HG03175 (cell line): Measurements from ENCODE around the gene MCM9.

Experiments
- ATAC-seq: cut with Tn5 transposase; IDR thresholded peaks from one replicate; pipeline ENCODE4 v1.9.1; 2021; ENCODE audit warnings: mild to moderate bottlenecking, moderate library complexity; ENCODE audit not compliant: unreplicated experiment

The MCM9 gene

GRCh38 chr6:118894425-118895260 lies 40.3 kb downstream of the MCM9 start:
- ATAC-seq, result peak; percentile 33

GRCh38 chr6:118893807-118894424 lies 41.0 kb downstream of the MCM9 start, which contains the start of gene ASF1A:
Gene ASF1A, plus strand, starts transcription at chr6:118894152. Its CDS starts 262 bp downstream, at chr6:118894414.
- ATAC-seq, result peak; percentile 60

DNA sequence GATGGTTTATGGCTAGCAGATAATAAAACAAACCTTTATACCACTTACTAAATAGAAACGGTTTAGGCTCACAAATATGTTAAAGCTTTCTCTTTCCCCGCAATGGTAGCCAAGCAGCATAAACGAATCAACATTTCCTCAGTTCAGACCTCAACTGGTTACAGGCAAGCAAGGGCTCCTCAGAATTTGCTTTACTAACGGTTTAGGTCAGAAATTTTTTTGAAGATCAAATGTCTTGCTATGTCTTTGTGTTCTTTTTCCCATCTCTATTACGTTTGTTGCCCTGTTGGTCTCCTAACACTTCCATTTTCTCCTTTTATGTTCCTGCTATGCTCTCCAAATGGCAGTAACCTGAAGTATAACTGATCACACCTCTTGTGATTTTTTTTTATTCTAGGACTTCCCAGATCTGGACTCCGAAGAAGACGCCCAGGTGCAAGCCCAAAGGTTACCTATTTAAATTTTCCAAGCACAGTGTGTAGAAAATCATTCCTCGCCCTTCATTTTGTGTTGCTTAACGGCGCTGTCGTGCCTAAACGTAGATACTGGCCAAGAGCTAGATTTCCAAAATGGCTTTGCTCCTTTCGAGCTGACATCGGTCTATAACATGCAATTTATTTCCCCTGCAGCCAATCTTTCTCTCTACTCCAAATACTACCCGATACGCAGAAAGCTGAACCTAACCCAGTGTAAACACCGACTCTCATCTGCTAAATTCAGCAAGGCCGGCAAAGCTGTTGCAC lies 41.7 kb downstream of the MCM9 start:
- ATAC-seq, result peak; percentile 24

- no peak for ATAC-seq
These were observed 42.5 kb downstream of the MCM9 start for GRCh38 chr6:118892355-118892991.

GRCh38 chr6:118890997-118891790 lies 43.8 kb downstream of the MCM9 start:
- peak; percentile 14 for ATAC-seq

GRCh38 chr6:118889163-118889562 lies 45.8 kb downstream of the MCM9 start:
- ATAC-seq, result no peak

DNA sequence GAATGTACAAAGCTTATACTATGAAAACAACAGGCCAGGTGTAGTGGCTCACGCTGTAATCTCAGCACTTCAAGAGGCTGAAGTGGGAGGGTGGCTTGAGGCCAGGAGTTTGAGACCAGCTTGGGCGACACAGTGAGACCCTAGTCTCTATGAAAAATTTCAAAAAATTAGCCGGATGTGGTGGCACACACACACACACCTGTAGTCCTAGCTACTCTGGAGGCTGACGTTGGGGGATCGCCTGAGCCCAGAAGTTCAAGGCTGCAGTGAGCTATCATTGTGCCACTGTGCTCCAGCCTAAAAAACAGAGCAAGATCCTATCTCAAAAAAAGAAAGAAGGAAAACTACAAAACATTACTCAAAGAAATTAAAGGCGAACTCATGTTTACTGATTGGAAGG lies 48.3 kb downstream of the MCM9 start:
- ATAC-seq, result no peak

DNA sequence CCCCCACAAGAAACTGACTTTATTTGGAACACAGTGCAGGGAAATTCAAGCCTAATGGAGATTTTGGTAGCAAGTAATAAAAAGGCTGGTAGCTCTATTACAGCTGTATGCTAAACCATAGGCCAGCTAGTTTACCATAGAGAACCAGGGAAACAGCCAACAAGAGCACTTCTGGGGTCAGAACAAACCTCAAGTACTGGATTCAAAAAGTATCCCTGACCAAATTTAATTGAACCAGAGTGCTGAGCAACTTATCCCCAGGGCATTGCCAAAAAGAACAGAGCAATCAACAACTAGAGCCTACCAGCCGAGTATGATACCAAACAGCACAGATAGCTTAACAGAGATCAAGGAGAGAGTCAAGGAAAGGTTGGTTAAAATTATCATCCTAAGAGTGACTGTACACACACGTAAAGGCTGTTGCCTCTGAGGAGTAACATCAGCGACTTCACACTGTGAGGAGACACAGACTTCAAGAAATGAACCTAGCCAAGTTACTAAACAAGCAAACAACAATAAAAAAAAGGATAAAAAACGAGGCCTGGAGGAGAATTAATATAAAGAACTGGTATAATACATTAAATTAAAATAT lies 52.5 kb downstream of the MCM9 start:
- ATAC-seq, result no peak

GRCh38 chr6:118881440-118882313 lies 53.3 kb downstream of the MCM9 start:
- peak; percentile 90 for ATAC-seq

DNA sequence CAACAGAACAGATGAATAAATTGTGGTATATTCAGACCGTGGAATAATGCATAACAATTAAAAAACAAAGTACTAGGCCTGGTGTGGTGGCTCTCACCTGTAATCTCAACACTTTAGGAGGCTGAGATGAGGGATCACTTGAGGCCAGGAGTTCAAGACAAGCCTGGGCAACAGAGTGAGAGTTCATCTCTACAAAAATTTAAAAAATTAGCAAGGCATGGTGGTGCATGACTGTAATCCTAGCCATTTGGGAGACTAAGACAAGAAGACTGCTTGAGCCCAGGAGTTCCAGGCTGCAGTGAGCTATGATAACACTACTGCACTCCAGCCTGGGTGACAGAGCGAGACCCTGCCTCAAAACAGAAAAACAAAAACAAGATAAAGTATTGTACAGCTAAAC lies 57.2 kb downstream of the MCM9 start:
- no peak for ATAC-seq

GRCh38 chr6:118876814-118877213 lies 58.1 kb downstream of the MCM9 start:
- ATAC-seq, result no peak

DNA sequence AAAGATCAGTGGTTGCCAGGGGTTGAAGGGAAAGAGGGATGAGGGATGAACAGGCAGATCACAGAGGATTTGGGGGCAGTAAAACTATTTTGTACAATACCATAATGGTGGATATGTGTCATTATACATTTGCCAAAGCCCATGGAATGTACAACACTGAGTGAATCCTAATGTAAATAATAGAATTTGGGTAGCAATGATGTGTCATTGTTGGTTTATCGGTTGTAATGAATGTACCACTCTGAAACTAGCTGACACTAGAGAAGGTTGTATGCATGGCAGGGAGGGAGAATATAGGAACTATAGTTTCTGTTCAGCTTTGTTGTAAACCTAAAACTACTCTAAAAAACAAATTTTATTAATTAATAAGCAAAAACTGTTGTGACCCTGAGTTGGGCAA lies 58.8 kb downstream of the MCM9 start:
- no peak for ATAC-seq

DNA sequence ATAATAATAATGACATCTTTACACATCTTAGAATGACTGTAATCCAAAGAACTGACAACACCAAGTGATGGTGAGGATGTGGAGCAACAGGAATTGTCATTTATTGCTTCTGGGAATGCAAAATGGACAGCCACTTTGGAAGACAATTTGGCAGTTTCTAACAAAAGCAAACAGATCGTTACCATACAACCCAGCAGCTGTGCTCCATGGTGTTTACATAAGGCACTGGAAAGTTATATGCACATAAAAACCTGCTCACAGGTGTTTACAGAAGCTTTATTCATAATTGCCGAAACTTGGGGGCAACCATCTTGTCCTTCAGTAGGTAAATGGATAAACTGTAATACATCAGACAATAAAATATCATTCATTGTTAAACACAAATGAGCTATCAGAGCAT lies 59.3 kb downstream of the MCM9 start:
- ATAC-seq, result no peak

GRCh38 chr6:118873239-118873638 lies 61.7 kb downstream of the MCM9 start:
- no peak for ATAC-seq

DNA sequence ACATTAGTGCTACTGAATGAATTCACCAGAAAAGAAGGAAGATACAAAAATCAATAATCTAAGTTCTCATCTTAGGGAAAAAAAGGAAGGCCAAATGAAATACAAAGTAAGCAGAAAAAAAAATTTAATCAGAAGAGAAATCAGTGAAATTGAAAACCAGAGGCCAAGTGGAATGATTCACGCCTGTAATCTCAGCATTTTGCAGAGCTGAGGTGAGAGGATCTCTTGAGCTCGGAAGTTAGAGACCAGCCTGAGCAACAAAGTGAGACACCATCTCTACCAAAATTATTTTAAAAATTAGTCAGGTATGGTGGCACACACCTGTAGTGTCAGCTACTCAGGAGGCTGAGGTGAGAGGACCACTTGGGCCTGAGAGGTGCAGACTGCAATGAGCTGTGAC lies 62.2 kb downstream of the MCM9 start:
- no peak for ATAC-seq

GRCh38 chr6:118872318-118872717 lies 62.6 kb downstream of the MCM9 start:
- no peak for ATAC-seq

GRCh38 chr6:118871331-118871730 lies 63.6 kb downstream of the MCM9 start:
- no peak for ATAC-seq

GRCh38 chr6:118869894-118870589 lies 64.9 kb downstream of the MCM9 start:
- ATAC-seq, result no peak
